ENCODE results near the gene NYNRIN.

The NYNRIN gene

DNA sequence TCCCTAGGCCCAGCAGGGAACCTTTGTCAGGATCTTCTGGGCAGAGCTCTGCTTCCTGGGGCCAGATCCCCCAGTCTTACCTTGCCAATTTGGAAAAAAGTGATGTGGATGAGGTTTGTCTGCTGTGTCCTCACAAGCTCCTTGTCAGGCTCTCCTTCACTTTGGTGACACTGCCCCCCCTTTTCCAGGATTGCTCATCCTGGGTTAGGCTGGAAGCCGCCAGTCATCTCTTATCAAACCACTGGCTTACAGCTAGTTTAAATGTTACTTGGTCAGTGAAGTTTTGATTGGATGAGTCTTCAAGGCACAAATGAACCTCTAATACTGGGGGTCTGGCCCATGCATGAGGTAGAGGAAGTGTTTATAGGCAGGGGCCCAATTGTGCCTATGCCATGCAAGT is 15.3 kb downstream of the NYNRIN start:
- in situ Hi-C loops (cut with MboI; ENCODE audit: low sequenced_read_pairs) = no loop called here

- in situ Hi-C loops (cut with MboI; ENCODE audit: low sequenced_read_pairs) = no loop called here
These were observed 16.1 kb downstream of the NYNRIN start for GRCh38 chr14:24414732-24415420.

DNA sequence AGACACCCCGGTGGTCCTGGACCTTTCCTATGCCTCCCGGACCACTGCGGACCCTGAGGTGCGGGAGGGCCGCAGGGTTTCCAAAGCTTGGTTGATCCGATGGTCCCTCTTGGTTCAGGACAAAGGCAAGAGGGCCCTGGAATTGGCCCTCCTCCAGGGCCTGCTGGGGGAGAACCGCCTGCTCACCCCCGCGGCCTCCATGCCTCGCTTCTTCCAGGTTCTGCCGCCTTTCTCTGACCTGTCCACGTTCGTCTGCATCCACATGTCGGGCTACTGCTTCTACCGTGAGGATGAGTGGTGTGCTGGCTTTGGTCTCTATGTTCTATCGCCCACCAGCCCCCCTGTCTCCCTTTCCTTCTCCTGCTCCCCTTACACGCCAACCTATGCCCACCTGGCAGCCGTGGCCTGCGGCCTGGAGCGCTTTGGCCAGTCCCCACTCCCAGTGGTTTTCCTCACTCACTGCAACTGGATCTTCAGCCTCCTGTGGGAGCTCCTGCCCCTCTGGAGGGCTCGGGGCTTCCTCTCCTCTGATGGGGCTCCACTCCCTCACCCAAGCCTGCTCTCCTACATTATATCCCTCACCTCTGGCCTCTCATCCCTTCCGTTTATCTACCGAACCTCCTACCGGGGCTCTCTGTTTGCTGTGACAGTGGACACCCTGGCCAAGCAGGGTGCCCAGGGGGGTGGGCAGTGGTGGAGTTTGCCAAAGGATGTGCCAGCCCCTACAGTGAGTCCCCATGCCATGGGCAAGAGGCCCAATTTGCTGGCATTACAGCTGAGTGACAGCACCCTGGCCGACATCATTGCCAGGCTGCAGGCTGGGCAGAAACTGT is 16.8 kb downstream of the NYNRIN start:
- in situ Hi-C loops (cut with MboI; ENCODE audit: low sequenced_read_pairs) = no loop called here

- in situ Hi-C loops (cut with MboI; ENCODE audit: low sequenced_read_pairs) = no loop called here
These were observed 17.6 kb downstream of the NYNRIN start for GRCh38 chr14:24416254-24416931.

- in situ Hi-C loops (cut with MboI; ENCODE audit: low sequenced_read_pairs) = no loop called here
These were observed 18.3 kb downstream of the NYNRIN start for GRCh38 chr14:24416932-24417619.

DNA sequence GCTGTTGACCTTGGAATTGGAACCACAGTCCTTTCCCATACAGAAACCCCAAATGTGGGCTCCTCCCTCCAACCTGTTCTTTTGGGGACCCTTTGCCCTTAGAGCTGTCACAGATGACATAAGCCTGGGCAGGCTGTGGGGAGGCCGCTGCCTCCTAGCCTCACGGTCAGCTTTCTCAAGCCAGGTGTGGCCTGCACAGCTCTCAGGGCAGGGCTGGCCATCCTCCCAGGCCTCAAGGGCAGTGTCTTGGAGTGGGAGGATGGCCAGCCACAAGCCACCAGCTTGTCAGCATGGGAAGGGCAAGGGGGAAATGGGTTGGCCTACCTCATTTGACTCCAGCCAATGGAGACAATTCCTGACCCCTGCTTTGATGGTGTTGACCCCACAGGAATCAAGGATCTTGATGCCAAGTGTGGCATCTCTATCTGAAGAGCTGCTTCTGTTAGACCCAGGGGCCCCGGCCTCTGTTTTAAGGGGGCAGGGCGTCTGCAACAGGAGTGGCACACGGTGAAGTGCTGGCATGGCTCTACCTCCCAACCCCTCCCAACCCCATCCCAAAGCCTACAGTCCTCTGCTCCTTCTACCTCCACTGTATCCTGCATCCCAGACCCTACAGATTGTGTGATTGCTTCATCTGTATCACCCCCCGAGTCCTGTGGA is 19.2 kb downstream of the NYNRIN start:
- in situ Hi-C loops (cut with MboI; ENCODE audit: low sequenced_read_pairs) = no loop called here

DNA sequence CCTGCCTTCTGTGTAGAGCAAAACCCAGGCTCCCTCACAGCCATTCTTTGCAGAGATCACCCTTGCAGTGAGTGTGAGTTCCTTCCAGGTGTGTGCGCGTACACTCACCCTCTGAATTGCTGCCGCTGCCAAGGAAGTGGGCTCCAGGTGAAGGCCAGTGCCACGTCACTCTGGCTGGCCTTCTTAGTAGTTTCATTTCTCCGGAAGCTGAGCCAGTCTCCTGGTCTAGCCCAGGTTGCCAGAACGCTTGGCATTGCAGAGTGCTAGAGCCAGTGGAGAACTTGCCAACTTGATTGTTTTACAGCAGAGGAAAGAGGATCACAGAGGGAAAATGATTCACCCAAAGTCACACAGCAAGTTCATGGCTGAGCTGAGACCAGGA is 19.7 kb downstream of the NYNRIN start:
- in situ Hi-C loops (cut with MboI; ENCODE audit: low sequenced_read_pairs) = no loop called here

GRCh38 chr14:24422261-24422660 is 23.5 kb downstream of the NYNRIN start:
- in situ Hi-C loops (cut with MboI; ENCODE audit: low sequenced_read_pairs) = no loop called here

- in situ Hi-C loops (cut with MboI; ENCODE audit: low sequenced_read_pairs) = no loop called here
These were observed 24.1 kb downstream of the NYNRIN start for GRCh38 chr14:24422694-24423601.

DNA sequence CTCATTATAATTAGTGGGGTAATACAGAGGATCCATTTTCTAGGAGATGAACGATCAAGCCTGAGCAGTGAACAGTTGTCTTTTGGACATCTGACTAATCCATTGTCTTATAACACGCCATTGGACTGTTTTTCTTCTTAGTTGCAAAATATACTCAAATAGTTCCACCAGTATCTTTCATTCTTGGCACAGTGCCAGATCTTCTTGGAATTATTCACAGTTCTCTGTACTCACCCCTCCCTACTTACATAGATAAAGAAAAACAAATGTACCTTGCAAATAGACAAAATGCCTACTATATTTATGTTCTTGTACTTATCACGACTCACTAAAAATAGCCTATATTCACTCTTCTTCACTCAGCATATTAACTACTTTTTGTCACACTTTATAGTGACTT is 26.9 kb downstream of the NYNRIN start:
- in situ Hi-C loops (cut with MboI; ENCODE audit: low sequenced_read_pairs) = loop anchor here (25.0 kb wide), 1 partner anchor 188 kb away; the partner anchor contains the start of genes GMPR2, NEDD8 and TINF2

DNA sequence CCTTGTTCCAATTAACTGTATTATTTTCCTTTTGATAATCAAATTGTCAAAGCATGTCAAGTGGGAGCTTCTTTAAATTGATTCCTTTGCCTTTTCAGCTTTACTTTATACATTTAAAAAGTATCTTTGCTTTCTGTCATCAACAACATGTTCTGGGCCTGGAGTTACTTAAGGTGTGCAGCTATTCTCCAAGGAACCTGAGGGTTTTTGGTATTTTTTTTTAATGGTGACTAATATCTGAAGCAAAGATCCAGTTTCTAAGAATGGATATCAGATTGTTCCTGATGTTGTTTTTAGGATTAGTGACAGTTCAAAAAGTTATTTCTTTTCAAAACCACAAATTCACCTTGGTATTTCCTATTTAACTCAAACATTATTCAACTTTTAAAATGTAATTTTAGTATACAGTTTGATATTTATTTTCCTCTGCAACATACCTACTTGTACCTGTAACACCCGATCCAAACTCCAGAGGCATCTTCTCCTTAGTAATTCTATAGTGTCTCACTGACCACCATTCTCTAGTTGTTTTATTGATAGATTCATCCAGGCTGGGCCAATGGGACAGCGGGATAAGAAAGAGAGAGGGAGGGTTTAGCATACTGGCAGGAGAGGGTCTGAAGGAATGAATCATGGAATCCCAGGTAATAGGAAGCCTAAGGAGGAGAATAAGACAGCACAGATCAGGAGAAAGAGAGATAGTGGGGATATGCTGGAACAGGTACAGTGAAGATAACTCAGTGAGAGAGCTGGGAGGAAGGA is 27.5 kb downstream of the NYNRIN start:
- in situ Hi-C loops (cut with MboI; ENCODE audit: low sequenced_read_pairs) = loop anchor here (25.0 kb wide), 1 partner anchor 189 kb away; the partner anchor contains the start of genes GMPR2, NEDD8 and TINF2

DNA sequence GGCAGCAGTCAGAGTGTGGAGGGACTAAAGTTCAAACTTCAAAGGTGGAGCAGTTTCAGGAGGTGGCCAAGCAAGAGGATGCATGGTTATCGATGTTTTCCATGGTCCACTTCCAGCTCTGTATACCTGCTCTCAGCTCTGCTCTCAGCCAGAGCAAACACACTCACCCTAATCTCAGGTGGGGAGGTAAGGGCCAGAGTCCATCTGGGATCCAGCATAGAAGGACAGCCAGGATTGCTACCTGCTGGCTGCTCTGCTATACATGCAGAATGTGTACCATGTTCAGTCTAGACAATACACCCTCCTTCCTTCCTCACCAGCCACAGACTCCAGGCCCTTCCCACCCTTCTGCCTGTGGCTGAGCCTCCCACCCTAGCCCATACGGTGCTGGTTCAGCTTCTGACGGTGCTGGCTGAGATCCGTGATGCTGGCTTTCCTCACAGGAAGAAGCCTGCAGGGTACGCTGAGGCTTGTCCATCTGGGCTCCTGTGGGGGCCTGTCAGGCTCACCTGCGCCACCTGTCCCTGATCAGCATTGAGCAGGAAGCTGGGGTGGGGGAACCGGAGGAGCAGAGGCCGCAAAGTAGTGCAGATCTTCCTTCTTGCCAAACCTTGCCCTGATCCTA is 28.2 kb downstream of the NYNRIN start:
- in situ Hi-C loops (cut with MboI; ENCODE audit: low sequenced_read_pairs) = loop anchor here (25.0 kb wide), 1 partner anchor 190 kb away; the partner anchor contains the start of genes GMPR2, NEDD8 and TINF2

DNA sequence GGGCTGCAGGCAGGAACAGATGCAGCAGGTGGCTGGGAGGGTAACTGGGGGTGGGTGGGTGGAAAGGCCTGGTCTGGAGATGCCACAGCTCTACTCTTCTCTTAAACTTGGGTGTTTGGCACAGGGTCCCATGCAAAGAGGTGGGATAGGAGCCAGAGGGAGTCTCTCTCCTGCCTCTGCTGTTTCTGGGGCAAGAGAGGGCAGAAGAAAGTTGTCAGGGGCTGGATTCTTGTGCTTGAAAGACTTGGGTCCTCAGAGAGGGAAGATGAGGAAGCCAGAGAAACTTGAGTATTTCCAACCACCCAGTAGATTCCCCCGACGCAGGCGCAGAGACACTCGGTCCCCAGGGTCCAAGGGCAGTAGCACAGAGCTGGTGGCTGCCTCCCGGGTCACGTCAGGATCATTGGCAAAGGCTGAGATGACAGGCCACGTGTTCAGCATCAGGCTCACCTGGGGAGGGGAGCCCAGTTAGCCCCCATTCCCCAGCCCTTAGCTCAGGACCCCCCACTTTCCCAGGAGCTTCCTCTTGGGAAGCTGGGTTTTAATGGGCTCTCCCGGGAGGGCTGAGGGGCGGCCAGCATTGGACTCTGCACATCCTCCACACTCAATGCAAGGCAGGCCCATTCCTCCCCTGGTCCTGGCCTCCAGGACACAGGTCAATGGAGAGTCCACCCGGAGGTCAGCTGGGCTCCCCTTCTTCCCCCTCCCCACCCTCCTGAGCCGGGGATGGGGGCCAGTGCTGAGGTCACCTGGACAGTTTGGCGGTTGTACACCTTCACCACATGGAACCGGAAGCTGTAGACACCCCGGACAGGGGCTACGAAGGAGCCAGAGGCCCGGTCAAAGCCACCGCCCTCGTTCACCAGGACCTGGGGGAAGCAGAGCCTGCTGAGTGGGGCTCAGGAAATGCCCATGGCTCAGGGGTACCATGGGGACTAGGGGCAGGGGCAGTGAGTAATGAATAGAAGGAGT is 29.0 kb downstream of the NYNRIN start:
- in situ Hi-C loops (cut with MboI; ENCODE audit: low sequenced_read_pairs) = loop anchor here (25.0 kb wide), 1 partner anchor 191 kb away; the partner anchor contains the start of genes GMPR2, NEDD8 and TINF2

DNA sequence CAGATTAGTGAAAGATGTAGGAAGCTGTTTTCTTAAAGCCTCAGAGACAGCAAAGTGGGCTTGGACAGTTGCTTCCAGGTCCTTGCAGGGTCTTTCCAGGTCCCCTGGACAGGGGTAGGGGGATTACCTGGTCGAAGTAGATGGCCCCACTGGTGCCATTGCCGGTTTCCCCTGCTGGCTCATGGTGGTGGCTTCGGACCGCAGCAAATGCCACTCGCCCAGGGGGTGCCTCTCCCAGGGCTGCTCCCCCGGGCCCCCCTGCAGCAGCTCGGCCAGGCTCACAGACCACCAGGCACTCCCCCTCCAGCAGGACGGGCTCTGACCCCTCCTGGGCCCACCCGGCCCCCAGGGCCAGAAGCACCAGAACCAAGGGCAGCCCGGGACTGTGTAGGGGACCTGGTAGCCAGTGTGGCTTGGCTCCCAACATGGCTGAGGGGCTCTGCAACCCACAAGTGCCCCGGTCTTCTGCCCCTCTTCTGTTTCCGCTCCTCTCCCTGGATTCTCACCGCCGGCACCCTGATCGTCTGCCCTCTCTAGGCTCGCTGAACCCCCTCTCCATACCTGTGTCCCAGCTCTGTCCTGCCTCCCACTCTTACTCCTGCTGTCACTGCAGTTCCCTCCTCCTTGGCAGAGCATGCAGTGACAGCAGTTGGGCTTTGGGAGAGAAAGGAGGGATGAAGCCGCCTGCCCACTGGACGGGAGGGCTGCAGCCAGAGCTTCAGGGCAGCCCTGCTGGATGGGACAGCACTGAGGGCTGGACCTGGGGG is 30.0 kb downstream of the NYNRIN start:
- in situ Hi-C loops (cut with MboI; ENCODE audit: low sequenced_read_pairs) = loop anchor here (25.0 kb wide), 1 partner anchor 192 kb away; the partner anchor contains the start of genes GMPR2, NEDD8 and TINF2

DNA sequence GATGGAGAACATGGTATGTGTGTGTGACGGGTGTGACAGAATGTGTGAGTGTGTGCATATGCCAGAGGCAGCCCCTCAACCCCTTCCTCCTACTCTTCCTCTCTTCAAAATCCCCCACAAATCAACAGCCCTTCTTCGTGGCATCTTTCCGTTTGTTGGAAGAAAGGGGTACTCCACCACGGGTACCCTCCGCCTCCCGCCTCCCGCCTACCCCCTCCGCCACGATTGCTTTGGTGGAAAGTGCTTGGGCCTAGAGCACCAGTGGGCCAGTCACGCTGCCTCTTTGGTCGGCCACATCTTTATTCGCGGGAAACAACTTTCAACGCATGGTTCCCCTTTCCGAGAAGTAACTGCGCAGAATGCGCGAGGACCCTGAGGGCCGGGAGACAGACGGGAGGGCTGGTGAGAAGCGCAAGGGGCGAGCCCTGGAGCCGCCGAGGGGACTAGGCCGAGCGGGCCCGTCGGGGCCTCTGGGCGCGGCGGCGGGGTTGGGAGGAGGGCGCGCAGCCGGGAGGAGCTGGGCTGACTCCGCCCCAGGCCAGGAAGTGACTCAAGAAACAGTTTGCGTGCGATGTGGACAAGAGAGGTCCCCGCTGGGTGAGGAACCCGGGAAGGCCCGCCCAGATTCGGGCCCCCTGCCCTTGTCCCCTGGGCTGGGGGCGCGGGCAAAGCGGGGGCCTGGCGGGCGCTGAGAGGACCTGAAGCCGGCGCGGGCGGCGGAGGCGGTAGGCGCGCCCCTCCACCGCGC is 30.8 kb downstream of the NYNRIN start, which contains the start of the genes CBLN3 and KHNYN:
CBLN3 (minus strand) TSS at position 274 of the 748 bp plus-strand sequence. CDS start 614 bp downstream, outside the sequence.
KHNYN (plus strand) TSS at position 560 of the 748 bp plus-strand sequence. CDS start 777 bp downstream, outside the sequence.
- in situ Hi-C loops (cut with MboI; ENCODE audit: low sequenced_read_pairs) = loop anchor here (25.0 kb wide), 1 partner anchor 192 kb away; the partner anchor contains the start of genes GMPR2, NEDD8 and TINF2

All from HL-60/S4 treated with retinoic acid at 250 ng/mL for 4 days and 3 days (cell line).